Neural crest cell (in vitro differentiated cells): ENCODE results near the gene STK31. TPM values are rescaled to one million over a fixed set of nuclear protein-coding genes. Genes with fewer than 3 reads are reported as not detected.
"Not testable (repeated sequence)": the region's sequence is repeated elsewhere in the genome, so short reads cannot be mapped to it uniquely, and the experiment has no call there.

Experiments used
- DNase-seq: peaks from one replicate; pipeline ENCODE4 v3.0.0; 2021; ENCODE audit warnings: low read depth, mixed read lengths, low spot score
- H3K27ac Mint-ChIP-seq: one replicate; pipeline ENCODE4 v1.8.0; 2021; ENCODE audit warnings: mild to moderate bottlenecking, mixed read lengths; ENCODE audit not compliant: unreplicated experiment
- H3K27me3 Mint-ChIP-seq: 2 replicates; pipeline ENCODE4 v1.8.0; 2021; ENCODE audit warnings: low read depth, mild to moderate bottlenecking, mixed read lengths
- H3K36me3 Mint-ChIP-seq: 2 replicates; pipeline ENCODE4 v1.8.0; 2021; ENCODE audit warnings: low read depth, mild to moderate bottlenecking, mixed read lengths
- H3K4me1 Mint-ChIP-seq: 2 replicates; pipeline ENCODE4 v1.8.0; 2021; ENCODE audit warnings: mixed read lengths
- H3K4me3 Mint-ChIP-seq: one replicate; pipeline ENCODE4 v1.8.0; 2021; ENCODE audit warnings: mild to moderate bottlenecking, mixed read lengths
- H3K9me3 Mint-ChIP-seq: 2 replicates; pipeline ENCODE4 v1.8.0; 2021; ENCODE audit warnings: mixed read lengths
- total RNA-seq: library from RNA; stranded (reverse); gene quantifications from 2 replicates; pipeline ENCODE4 v1.2.1, GENCODE V29; 2021
- TF ChIP-seq, protein P1 (sequence below): fragments of 200-600 bp; sonication (generic); conservative IDR thresholded peaks from 2 replicates; pipeline ENCODE4 v1.5.0; 2021; ENCODE audit warnings: antibody characterized with exemption, mild to moderate bottlenecking

The STK31 gene
- total RNA-seq, 1 donor from 2014 or later = 0.58 TPM

DNA sequence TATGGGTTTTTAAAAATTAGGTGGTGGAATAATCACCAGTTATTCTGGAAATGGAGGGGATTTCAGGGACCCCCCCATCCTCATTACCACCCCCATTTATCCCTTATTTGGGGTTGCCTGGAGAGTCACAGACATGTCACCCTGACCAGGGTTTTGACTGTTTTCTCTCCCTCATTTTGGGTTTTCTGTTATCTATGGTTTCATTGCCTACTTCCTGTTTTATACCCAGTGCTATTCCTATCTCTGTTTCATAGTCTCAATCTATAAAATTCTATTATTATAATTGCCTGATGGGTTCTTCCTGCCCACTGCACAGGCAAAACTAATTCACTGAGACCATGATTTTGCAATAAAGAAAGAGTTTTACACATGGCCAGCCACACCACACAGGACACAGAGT lies 45.9 kb upstream of the STK31 start:
- H3K36me3 Mint-ChIP-seq = no peaks in the 10 kb centered on the region
- peaks cover 4% of the 10 kb centered on the region for H3K4me1 Mint-ChIP-seq
- peaks cover 4% of the 10 kb centered on the region for H3K9me3 Mint-ChIP-seq
- no peaks in the 10 kb centered on the region for H3K27me3 Mint-ChIP-seq
- no peak overlapping the region for H3K27ac Mint-ChIP-seq
- H3K4me3 Mint-ChIP-seq = no peak overlapping the region
- DNase-seq = no peak
- TF ChIP-seq, protein P1, sequence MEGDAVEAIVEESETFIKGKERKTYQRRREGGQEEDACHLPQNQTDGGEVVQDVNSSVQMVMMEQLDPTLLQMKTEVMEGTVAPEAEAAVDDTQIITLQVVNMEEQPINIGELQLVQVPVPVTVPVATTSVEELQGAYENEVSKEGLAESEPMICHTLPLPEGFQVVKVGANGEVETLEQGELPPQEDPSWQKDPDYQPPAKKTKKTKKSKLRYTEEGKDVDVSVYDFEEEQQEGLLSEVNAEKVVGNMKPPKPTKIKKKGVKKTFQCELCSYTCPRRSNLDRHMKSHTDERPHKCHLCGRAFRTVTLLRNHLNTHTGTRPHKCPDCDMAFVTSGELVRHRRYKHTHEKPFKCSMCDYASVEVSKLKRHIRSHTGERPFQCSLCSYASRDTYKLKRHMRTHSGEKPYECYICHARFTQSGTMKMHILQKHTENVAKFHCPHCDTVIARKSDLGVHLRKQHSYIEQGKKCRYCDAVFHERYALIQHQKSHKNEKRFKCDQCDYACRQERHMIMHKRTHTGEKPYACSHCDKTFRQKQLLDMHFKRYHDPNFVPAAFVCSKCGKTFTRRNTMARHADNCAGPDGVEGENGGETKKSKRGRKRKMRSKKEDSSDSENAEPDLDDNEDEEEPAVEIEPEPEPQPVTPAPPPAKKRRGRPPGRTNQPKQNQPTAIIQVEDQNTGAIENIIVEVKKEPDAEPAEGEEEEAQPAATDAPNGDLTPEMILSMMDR = no peak

GRCh38 chr7:23672033-23672432 lies 38.0 kb upstream of the STK31 start:
- TF ChIP-seq, protein P1 = no peak
- Mint-ChIP-seq H3K27me3 (no peaks in the 10 kb centered on the region), H3K4me1 (no peaks in the 10 kb centered on the region), H3K9me3 (peaks cover 4% of the 10 kb centered on the region), H3K36me3 (no peaks in the 10 kb centered on the region), H3K4me3 (no peak overlapping the region), H3K27ac (no peak overlapping the region)
- no peak for DNase-seq

- Mint-ChIP-seq H3K36me3 (no peaks in the 10 kb centered on the region), H3K27me3 (no peaks in the 10 kb centered on the region), H3K9me3 (peaks cover 1% of the 10 kb centered on the region), H3K4me1 (peaks cover 10% of the 10 kb centered on the region), H3K27ac (peak within 1 kb of the TSS; percentile 83), H3K4me3 (peak within 1 kb of the TSS; percentile 89)
- TF ChIP-seq, protein P1 = peak; percentile 74
- DNase-seq = peak; percentile 65
These were observed 30.1 kb upstream of the STK31 start, which contains the start of gene FAM221A for GRCh38 chr7:23679898-23680413. Gene FAM221A, plus strand, starts transcription at chr7:23680199. Its CDS starts 20 bp downstream, at chr7:23680219.

DNA sequence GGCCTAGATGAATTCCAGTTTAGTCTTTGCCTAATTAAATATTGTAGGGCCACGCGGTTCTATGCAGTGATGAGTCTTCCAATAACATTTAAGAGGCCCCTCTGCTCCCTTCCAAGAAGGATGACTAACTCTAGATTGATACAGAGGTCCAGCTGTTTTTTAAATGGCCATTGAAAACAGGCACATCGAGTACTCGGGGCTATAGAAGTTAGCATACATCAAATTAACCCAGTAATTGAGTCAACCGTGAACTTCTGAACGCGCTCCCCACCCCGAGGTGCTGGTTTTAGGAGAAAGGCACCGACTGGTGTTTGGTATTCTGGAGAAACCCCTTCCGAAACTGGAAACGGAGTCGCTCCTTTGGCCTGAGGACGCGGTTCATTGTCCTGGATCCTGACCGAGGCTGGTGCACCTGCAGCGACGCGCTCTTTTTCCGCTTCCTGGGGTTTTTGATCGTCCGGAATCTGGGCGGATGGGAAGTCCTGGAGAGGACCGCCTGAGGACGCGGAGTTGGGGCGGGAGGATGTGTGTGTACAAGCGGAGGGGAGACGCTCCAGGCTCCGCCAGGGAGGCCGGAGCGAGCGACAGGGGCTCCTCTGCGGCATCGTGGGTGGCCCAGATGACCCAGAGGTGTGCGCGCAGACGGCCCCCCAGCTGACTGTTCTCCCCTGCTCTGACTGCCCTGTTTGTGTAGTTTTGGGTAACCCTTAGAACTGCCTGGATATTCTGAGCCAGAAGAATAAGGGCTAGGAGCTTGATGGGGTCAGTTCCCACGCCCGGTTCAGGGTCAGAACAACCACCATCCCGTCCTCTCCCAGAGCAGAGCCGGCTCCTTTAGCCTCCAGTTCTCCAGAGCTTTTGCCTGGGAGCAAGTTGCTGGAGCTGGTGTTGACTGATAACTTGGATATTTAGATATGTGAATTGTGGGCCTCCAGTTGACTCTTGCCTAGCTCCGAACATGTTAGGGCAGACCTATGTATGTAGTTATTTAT lies 29.3 kb upstream of the STK31 start:
- peaks cover 10% of the 10 kb centered on the region for H3K4me1 Mint-ChIP-seq
- no peaks in the 10 kb centered on the region for H3K9me3 Mint-ChIP-seq
- no peaks in the 10 kb centered on the region for H3K36me3 Mint-ChIP-seq
- H3K4me3 Mint-ChIP-seq = peak overlapping the region; percentile 89
- no peaks in the 10 kb centered on the region for H3K27me3 Mint-ChIP-seq
- DNase-seq = peak; percentile 53
- TF ChIP-seq, protein P1 = no peak
- peak overlapping the region; percentile 83 for H3K27ac Mint-ChIP-seq

DNA sequence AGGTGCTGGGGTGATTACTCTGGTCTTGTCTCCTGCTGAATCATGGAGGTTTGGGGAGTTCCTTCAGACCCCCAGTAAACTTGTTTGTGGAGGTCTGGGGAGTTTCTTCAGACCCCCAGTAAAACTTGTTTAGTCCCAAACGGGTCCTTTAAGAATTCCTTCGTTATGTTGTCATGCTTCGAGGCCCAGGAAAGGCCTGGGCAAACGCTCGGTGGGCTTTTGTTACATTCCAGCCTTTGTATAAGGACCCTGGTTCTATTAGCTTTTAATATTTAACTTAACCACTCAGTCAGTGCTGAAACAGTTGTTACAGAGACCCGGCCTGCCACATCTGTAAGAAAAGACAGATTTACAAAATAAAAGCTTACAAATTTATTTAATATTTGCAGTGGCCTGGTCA lies 26.0 kb upstream of the STK31 start:
- H3K4me1 Mint-ChIP-seq = peaks cover 10% of the 10 kb centered on the region
- H3K27me3 Mint-ChIP-seq, H3K9me3 Mint-ChIP-seq, DNase-seq, H3K36me3 Mint-ChIP-seq, H3K27ac Mint-ChIP-seq: not testable (repeated sequence)
- peak overlapping the region; percentile 70 for H3K4me3 Mint-ChIP-seq

DNA sequence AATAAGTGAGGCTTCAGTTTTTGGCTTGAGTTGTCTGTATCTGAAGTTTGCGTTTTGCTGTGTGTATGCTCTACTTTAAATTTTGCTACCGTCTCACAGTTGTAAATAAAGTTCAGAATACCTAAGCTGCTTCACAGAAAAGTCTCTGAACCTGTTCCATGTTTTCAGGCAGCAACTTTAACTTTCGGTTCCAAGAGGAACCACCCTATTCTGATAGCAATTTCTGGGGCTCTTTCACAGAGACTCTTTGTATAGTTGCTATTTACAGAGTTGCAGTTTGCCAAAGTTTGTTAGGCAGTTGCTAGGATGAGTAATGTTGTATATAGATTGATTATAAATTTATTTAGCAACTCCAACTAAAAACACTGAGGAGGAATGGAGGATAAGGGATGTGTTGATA lies 24.3 kb upstream of the STK31 start:
- H3K27ac Mint-ChIP-seq = no peak overlapping the region
- TF ChIP-seq, protein P1 = no peak
- H3K4me1 Mint-ChIP-seq = peaks cover 10% of the 10 kb centered on the region
- H3K27me3 Mint-ChIP-seq = no peaks in the 10 kb centered on the region
- DNase-seq = no peak
- no peak overlapping the region for H3K4me3 Mint-ChIP-seq
- H3K9me3 Mint-ChIP-seq = no peaks in the 10 kb centered on the region
- no peaks in the 10 kb centered on the region for H3K36me3 Mint-ChIP-seq
